Aorta (tissue), 5 donors: ENCODE results near the gene PGM1. TPM values are rescaled to one million over a fixed set of nuclear protein-coding genes. Genes with fewer than 3 reads are reported as not detected.
A peak's percentile ranks its signal among the peaks of the same experiment; 100 is the strongest.

Experiments used
- ATAC-seq: fragments of 200-7000 bp; cut with Tn5 transposase; one replicate; pipeline ENCODE4 v1.9.1; 2022; ENCODE audit warnings: moderate library complexity; ENCODE audit not compliant: low FRiP score
- DNase-seq, 2 donors: peaks; one replicate each; pipeline ENCODE4 v3.0.0-alpha.2; 2020
- H3K27ac ChIP-seq, 2 donors: one replicate each; pipeline ENCODE4 v1.5.1; 2013; ENCODE audit warnings: low read length in 2 of 2, mild to moderate bottlenecking in 2 of 2, moderate library complexity in 2 of 2, control low read depth in 1 of 2, inconsistent platforms in 1 of 2, low read depth in 1 of 2
- H3K27me3 ChIP-seq, 2 donors: one replicate each; pipeline ENCODE4 v1.6.1; 2013; ENCODE audit warnings: control low read depth in 1 of 2, low read length in 1 of 2, mild to moderate bottlenecking in 1 of 2, moderate library complexity in 1 of 2; ENCODE audit not compliant: insufficient read depth in 2 of 2, control insufficient read depth in 1 of 2
- H3K36me3 ChIP-seq, 2 donors: one replicate each; pipeline ENCODE4 v1.6.1; 2013; ENCODE audit warnings: control low read depth in 1 of 2, low read length in 1 of 2, mild to moderate bottlenecking in 1 of 2; ENCODE audit not compliant: insufficient read depth in 2 of 2, control insufficient read depth in 1 of 2
- H3K4me1 ChIP-seq, 2 donors: one replicate each; pipeline ENCODE4 v1.6.1; 2013; ENCODE audit warnings: low read length in 2 of 2, control low read depth in 1 of 2, mild to moderate bottlenecking in 1 of 2, moderate library complexity in 1 of 2; ENCODE audit not compliant: insufficient read depth in 2 of 2, control insufficient read depth in 1 of 2
- H3K4me3 ChIP-seq, 2 donors: one replicate each; pipeline ENCODE4 v1.5.1; 2013; ENCODE audit warnings: low read length in 2 of 2, control low read depth in 1 of 2, mild to moderate bottlenecking in 1 of 2
- H3K9me3 ChIP-seq: one replicate; pipeline ENCODE4 v1.6.1; 2013; ENCODE audit warnings: mild to moderate bottlenecking, low read length; ENCODE audit not compliant: control insufficient read depth
- WGBS, 2 donors: extraction: QIAGEN DNeasy Blood & Tissue Kit; methylation state at CpG; one replicate each; pipeline ENCODE4 v1.1.7; 2013; 5-methylcytosine and 5-hydroxymethylcytosine counted together
- intact Hi-C, 2 donors: fragments of 100-400 bp; cut with DNase I; formaldehyde crosslinking; loops; one replicate each; pipeline versions ENCODE4 v1.14.2 to v1.15.0; 2022
- polyA plus RNA-seq, 2 donors: library from polyadenylated mRNA; stranded (reverse); fragments of 200-250 nt; gene quantifications; one replicate each; pipeline ENCODE4 v1.2.3, GENCODE V29; 2013
- total RNA-seq, 2 donors: library from RNA; stranded (reverse); fragmentation: NEBNext Ultra II Directional; extraction: Animal tissue kit (Norgen Biotek cat#: 25700); gene quantifications; one replicate each; pipeline ENCODE4 v1.2.1, GENCODE V29; 2021
- donor health status: healthy with polysubstance abuse.
- donor health status: Bipolar disorder and iron deficiency.
- donor health status: DM: no; HTN: no; CAD: no.
- donor health status: DM: no; HTN: no; CAD: no.
- donor health status: DM: yes; HTN: yes; CAD: no.

Gene PGM1
- total and polyA plus RNA-seq, 4 donors = 20.2 to 63.5 (median 58.5) TPM

GRCh38 chr1:63602629-63603028 lies 9.4 kb downstream of the PGM1 start:
- ATAC-seq (no peak), DNase-seq (no peak)
- Histone ChIP-seq H3K36me3 (peaks cover 0 to 2% of the 10 kb centered on the region in 2 donors), H3K27me3 (no peaks in the 10 kb centered on the region), H3K4me3 (no peak overlapping the region), H3K27ac (no peak overlapping the region), H3K4me1 (peaks cover 0 to 2% of the 10 kb centered on the region in 2 donors), H3K9me3 (no peaks in the 10 kb centered on the region)
- WGBS, 2 donors = 85 to 92% methylated on average over 5 of the region's 5 CpGs
- intact Hi-C loops = no loop called here

GRCh38 chr1:63603810-63604209 lies 10.6 kb downstream of the PGM1 start:
- H3K27me3 ChIP-seq = no peaks in the 10 kb centered on the region
- peaks cover 0 to 2% of the 10 kb centered on the region in 2 donors for H3K4me1 ChIP-seq
- H3K27ac ChIP-seq = no peak overlapping the region
- H3K36me3 ChIP-seq = peaks cover 0 to 2% of the 10 kb centered on the region in 2 donors
- no peaks in the 10 kb centered on the region for H3K9me3 ChIP-seq
- DNase-seq (no peak), ATAC-seq (no peak)
- 96 to 97% methylated on average over 3 of the region's 3 CpGs for WGBS, 2 donors
- intact Hi-C loops = no loop called here
- no peak overlapping the region for H3K4me3 ChIP-seq

- H3K27ac ChIP-seq = no peak overlapping the region
- H3K4me3 ChIP-seq = no peak overlapping the region
- DNase-seq (no peak), ATAC-seq (no peak)
- H3K36me3 ChIP-seq = no peaks in the 10 kb centered on the region
- 93 to 94% methylated on average over 7 of the region's 7 CpGs for WGBS, 2 donors
- no peaks in the 10 kb centered on the region for H3K9me3 ChIP-seq
- no peaks in the 10 kb centered on the region for H3K27me3 ChIP-seq
- H3K4me1 ChIP-seq = peaks cover 0 to 4% of the 10 kb centered on the region in 2 donors
- intact Hi-C loops = no loop called here
Observed at GRCh38 chr1:63607322-63607721, 14.1 kb downstream of the PGM1 start.

GRCh38 chr1:63611231-63611630 lies 18.0 kb downstream of the PGM1 start:
- WGBS, 2 donors = 80 to 82% methylated on average over 3 of the region's 3 CpGs
- intact Hi-C loops = no loop called here
- Histone ChIP-seq H3K4me1 (peaks cover 0 to 4% of the 10 kb centered on the region in 2 donors), H3K27ac (no peak overlapping the region), H3K36me3 (no peaks in the 10 kb centered on the region), H3K27me3 (no peaks in the 10 kb centered on the region), H3K4me3 (no peak overlapping the region), H3K9me3 (no peaks in the 10 kb centered on the region)
- no peak for ATAC-seq
- DNase-seq = no peak

GRCh38 chr1:63612564-63612963 lies 19.4 kb downstream of the PGM1 start:
- WGBS, 2 donors = 76 to 86% methylated on average over 4 of the region's 4 CpGs
- H3K36me3 ChIP-seq = no peaks in the 10 kb centered on the region
- H3K9me3 ChIP-seq = no peaks in the 10 kb centered on the region
- peaks cover 0 to 4% of the 10 kb centered on the region in 2 donors for H3K4me1 ChIP-seq
- no peaks in the 10 kb centered on the region for H3K27me3 ChIP-seq
- no peak for ATAC-seq
- intact Hi-C loops = no loop called here
- H3K27ac ChIP-seq = no peak overlapping the region
- H3K4me3 ChIP-seq = no peak overlapping the region
- no peak for DNase-seq

- Histone ChIP-seq H3K27ac (no peak overlapping the region), H3K9me3 (no peaks in the 10 kb centered on the region), H3K4me1 (peaks cover 2 to 4% of the 10 kb centered on the region in 2 donors), H3K27me3 (no peaks in the 10 kb centered on the region), H3K4me3 (no peak overlapping the region), H3K36me3 (no peaks in the 10 kb centered on the region)
- DNase-seq (no peak), ATAC-seq (no peak)
- intact Hi-C loops = no loop called here
Observed at GRCh38 chr1:63612971-63613370, 19.8 kb downstream of the PGM1 start.

GRCh38 chr1:63615768-63616420 lies 22.7 kb downstream of the PGM1 start:
- intact Hi-C loops = loop anchor here in 1 of 2 donors (5.0 kb wide), 2 partner anchors 156 to 631 kb away; partner anchors contain the start of gene ROR1
- no peaks in the 10 kb centered on the region for H3K36me3 ChIP-seq
- H3K27ac ChIP-seq = no peak overlapping the region
- ATAC-seq = peak; percentile 87
- H3K4me3 ChIP-seq = no peak overlapping the region
- WGBS, 2 donors = 29% methylated on average over 6 of the region's 6 CpGs
- no peaks in the 10 kb centered on the region for H3K9me3 ChIP-seq
- peak in 1 of 2 donors; percentile 47 for DNase-seq
- H3K4me1 ChIP-seq = peaks cover 6 to 7% of the 10 kb centered on the region in 2 donors
- H3K27me3 ChIP-seq = no peaks in the 10 kb centered on the region

- H3K27me3 ChIP-seq = no peaks in the 10 kb centered on the region
- no peaks in the 10 kb centered on the region for H3K36me3 ChIP-seq
- ATAC-seq = no peak
- H3K27ac ChIP-seq = no peak overlapping the region
- H3K4me3 ChIP-seq = no peak overlapping the region
- DNase-seq = no peak
- peaks cover 7 to 8% of the 10 kb centered on the region in 2 donors for H3K4me1 ChIP-seq
- H3K9me3 ChIP-seq = no peaks in the 10 kb centered on the region
- intact Hi-C loops = loop anchor here in 1 of 2 donors (5.0 kb wide), 2 partner anchors 155 to 630 kb away; partner anchors contain the start of gene ROR1
- 90% methylated on average over 6 of the region's 6 CpGs for WGBS, 2 donors
Observed at GRCh38 chr1:63617450-63617849, 24.2 kb downstream of the PGM1 start.

- ATAC-seq = no peak
- intact Hi-C loops = loop anchor here (2.0 to 5.0 kb wide), 3 partner anchors 154 to 629 kb away; partner anchors contain the start of gene ROR1 (in 1 of the 2)
- H3K4me1 ChIP-seq = peaks cover 7 to 8% of the 10 kb centered on the region in 2 donors
Observed at GRCh38 chr1:63618011-63618410, 24.8 kb downstream of the PGM1 start.

More at GRCh38 chr1:63618011-63618410, 24.8 kb downstream of the PGM1 start:
- no peak overlapping the region for H3K4me3 ChIP-seq
- H3K27me3 ChIP-seq = no peaks in the 10 kb centered on the region
- no peak for DNase-seq
- no peak overlapping the region for H3K27ac ChIP-seq
- H3K36me3 ChIP-seq = no peaks in the 10 kb centered on the region
- H3K9me3 ChIP-seq = no peaks in the 10 kb centered on the region
